HG02678 (cell line): ENCODE results near the gene COX20.
"Not testable (repeated sequence)": the region's sequence is repeated elsewhere in the genome, so short reads cannot be mapped to it uniquely, and the experiment has no call there.

ENCODE experiments used
- ATAC-seq: cut with Tn5 transposase; IDR thresholded peaks from one replicate; pipeline ENCODE4 v1.9.1; 2021; ENCODE audit warnings: mild to moderate bottlenecking, moderate library complexity; ENCODE audit not compliant: unreplicated experiment

Gene COX20

GRCh38 chr1:244835276-244836134 is at the start of gene COX20:
Gene COX20, plus strand, starts transcription at chr1:244835658. Its CDS starts 57 bp downstream, at chr1:244835715.
- peak; percentile 64 for ATAC-seq

GRCh38 chr1:244788493-244789275 is 46.8 kb upstream of the COX20 start:
- no peak for ATAC-seq

- ATAC-seq, result no peak
Observed at GRCh38 chr1:244789276-244789580, 46.2 kb upstream of the COX20 start.

- ATAC-seq, result no peak
Observed at GRCh38 chr1:244789731-244790130, 45.7 kb upstream of the COX20 start.

GRCh38 chr1:244791061-244791460 is 44.4 kb upstream of the COX20 start:
- ATAC-seq, result no peak

GRCh38 chr1:244792188-244792850 is 43.1 kb upstream of the COX20 start:
- no peak for ATAC-seq

- ATAC-seq, result no peak
Observed at GRCh38 chr1:244794071-244794470, 41.4 kb upstream of the COX20 start.

GRCh38 chr1:244794516-244794915 is 40.9 kb upstream of the COX20 start:
- not testable (repeated sequence) for ATAC-seq

GRCh38 chr1:244796719-244797406 is 38.6 kb upstream of the COX20 start:
- no peak for ATAC-seq

- no peak for ATAC-seq
Observed at GRCh38 chr1:244800821-244801220, 34.6 kb upstream of the COX20 start.

- peak; percentile 85 for ATAC-seq
Observed at GRCh38 chr1:244801246-244801645, 34.2 kb upstream of the COX20 start.

- ATAC-seq, result no peak
Observed at GRCh38 chr1:244802041-244802440, 33.4 kb upstream of the COX20 start.

GRCh38 chr1:244802556-244803239 is 32.8 kb upstream of the COX20 start:
- ATAC-seq, result no peak

GRCh38 chr1:244804841-244805240 is 30.6 kb upstream of the COX20 start:
- ATAC-seq, result no peak

- no peak for ATAC-seq
Observed at GRCh38 chr1:244807138-244807537, 28.3 kb upstream of the COX20 start.

- ATAC-seq, result no peak
Observed at GRCh38 chr1:244810221-244810620, 25.2 kb upstream of the COX20 start.

GRCh38 chr1:244813327-244813726 is 22.1 kb upstream of the COX20 start:
- ATAC-seq, result no peak

- ATAC-seq, result no peak
Observed at GRCh38 chr1:244815600-244816099, 19.8 kb upstream of the COX20 start.

- ATAC-seq, result no peak
Observed at GRCh38 chr1:244817415-244817894, 18.0 kb upstream of the COX20 start.

GRCh38 chr1:244820131-244820530 is 15.3 kb upstream of the COX20 start:
- no peak for ATAC-seq
